ENCODE measurements around the gene AFF1. TPM values are rescaled to one million over a fixed set of nuclear protein-coding genes. Genes with fewer than 3 reads are reported as not detected.

AFF1 gene
- total and polyA plus RNA-seq, 2 of the 4 experiments (the other 2 are of a cell fraction), result 7.0 to 9.6 TPM

DNA sequence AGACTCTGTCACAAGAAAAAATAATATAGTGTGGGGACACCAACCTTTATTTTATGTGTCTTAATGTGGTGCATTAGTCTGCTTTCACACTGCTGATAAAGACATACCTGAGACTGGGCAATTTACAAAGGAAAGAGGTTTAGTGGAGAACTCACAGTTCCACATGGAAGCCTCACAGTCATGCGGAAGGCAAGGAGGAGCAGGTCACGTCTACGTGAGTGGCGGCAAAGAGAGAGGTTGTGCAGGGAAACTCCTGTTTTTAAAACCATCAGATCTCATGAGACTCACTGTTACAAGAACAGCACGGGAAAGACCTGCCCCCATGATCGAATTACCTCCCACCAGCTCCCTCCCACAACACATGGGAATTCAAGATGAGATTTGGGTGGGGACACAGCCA is 130.2 kb downstream of the AFF1 start:
- H3K36me3 ChIP-seq (ENCODE audit: control insufficient read depth, insufficient read depth, low read length), result no peaks in the 10 kb centered on the region; the same call in 1 of the 2 replicates
- DNase-seq (no peak), ATAC-seq (ENCODE audit: low read depth) (no peak)
- intact Hi-C loops (cut with micrococcal nuclease), result no loop called here
- no peak overlapping the region for H4K91ac ChIP-seq (ENCODE audit: insufficient read depth, low read depth, low read length)
- no peak overlapping the region for H3K27ac ChIP-seq (ENCODE audit: insufficient read depth, low read length)
- H3K9ac ChIP-seq (ENCODE audit: low read depth, low read length), result no peak overlapping the region
- POLR2A ChIA-PET (ENCODE audit: unreplicated experiment), result no interaction called here
- no peak overlapping the region for H4K8ac ChIP-seq (ENCODE audit: low read depth in 2 of 2, low read length in 2 of 2)
- TF ChIP-seq NFE2L2 (IDR thresholded peaks at IDR 0.05; ENCODE audit: low read depth, low read length), result no peak
- no peak for TF ChIP-seq FOS (IDR thresholded peaks at IDR 0.05; ENCODE audit: low read depth, low read length)
- TF ChIP-seq RCOR1 (IDR thresholded peaks at IDR 0.05; ENCODE audit: insufficient replicate concordance, low read length), result no peak
- TF ChIP-seq, protein P1, sequence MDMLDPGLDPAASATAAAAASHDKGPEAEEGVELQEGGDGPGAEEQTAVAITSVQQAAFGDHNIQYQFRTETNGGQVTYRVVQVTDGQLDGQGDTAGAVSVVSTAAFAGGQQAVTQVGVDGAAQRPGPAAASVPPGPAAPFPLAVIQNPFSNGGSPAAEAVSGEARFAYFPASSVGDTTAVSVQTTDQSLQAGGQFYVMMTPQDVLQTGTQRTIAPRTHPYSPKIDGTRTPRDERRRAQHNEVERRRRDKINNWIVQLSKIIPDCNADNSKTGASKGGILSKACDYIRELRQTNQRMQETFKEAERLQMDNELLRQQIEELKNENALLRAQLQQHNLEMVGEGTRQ (IDR thresholded peaks at IDR 0.05; ENCODE audit: low read depth, low read length), result no peak
- no peak for TF ChIP-seq BHLHE40 (IDR thresholded peaks at IDR 0.05; ENCODE audit: low read depth, low read length)
- no peak for TF ChIP-seq RFX5 (IDR thresholded peaks at IDR 0.05; ENCODE audit: low read depth, low read length)
- TF ChIP-seq SMC3 (IDR thresholded peaks at IDR 0.05; ENCODE audit: low read depth, low read length), result no peak
- TF ChIP-seq, protein P2, sequence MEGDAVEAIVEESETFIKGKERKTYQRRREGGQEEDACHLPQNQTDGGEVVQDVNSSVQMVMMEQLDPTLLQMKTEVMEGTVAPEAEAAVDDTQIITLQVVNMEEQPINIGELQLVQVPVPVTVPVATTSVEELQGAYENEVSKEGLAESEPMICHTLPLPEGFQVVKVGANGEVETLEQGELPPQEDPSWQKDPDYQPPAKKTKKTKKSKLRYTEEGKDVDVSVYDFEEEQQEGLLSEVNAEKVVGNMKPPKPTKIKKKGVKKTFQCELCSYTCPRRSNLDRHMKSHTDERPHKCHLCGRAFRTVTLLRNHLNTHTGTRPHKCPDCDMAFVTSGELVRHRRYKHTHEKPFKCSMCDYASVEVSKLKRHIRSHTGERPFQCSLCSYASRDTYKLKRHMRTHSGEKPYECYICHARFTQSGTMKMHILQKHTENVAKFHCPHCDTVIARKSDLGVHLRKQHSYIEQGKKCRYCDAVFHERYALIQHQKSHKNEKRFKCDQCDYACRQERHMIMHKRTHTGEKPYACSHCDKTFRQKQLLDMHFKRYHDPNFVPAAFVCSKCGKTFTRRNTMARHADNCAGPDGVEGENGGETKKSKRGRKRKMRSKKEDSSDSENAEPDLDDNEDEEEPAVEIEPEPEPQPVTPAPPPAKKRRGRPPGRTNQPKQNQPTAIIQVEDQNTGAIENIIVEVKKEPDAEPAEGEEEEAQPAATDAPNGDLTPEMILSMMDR (conservative IDR thresholded peaks at IDR 0.05; ENCODE audit: low read depth, low read length), result no peak
- TF ChIP-seq RAD21 (IDR thresholded peaks at IDR 0.05; ENCODE audit: low read length), result no peak
- no peak for TF ChIP-seq MXI1 (IDR thresholded peaks at IDR 0.05; ENCODE audit: borderline replicate concordance, low read depth, low read length)
- no peak for TF ChIP-seq CEBPB (IDR thresholded peaks at IDR 0.05; ENCODE audit: low read depth, low read length)
- TF ChIP-seq, protein P3, sequence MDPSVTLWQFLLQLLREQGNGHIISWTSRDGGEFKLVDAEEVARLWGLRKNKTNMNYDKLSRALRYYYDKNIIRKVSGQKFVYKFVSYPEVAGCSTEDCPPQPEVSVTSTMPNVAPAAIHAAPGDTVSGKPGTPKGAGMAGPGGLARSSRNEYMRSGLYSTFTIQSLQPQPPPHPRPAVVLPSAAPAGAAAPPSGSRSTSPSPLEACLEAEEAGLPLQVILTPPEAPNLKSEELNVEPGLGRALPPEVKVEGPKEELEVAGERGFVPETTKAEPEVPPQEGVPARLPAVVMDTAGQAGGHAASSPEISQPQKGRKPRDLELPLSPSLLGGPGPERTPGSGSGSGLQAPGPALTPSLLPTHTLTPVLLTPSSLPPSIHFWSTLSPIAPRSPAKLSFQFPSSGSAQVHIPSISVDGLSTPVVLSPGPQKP (IDR thresholded peaks at IDR 0.05; ENCODE audit: borderline replicate concordance, low read depth, low read length), result no peak
- no peak for TF ChIP-seq MAFK (IDR thresholded peaks at IDR 0.05; ENCODE audit: low read depth, low read length)
- H3K56ac ChIP-seq (ENCODE audit: extremely low read depth, insufficient read depth, low read length), result no peak overlapping the region
- peaks cover 11% of the 10 kb centered on the region for H3K9me1 ChIP-seq (ENCODE audit: insufficient read depth, low read length)
- no CpG with 5 or more reads among the region's 6 CpGs for WGBS, 2 experiments (ENCODE audit: extremely low coverage in 2 of 2, insufficient read length in 1 of 2)
- no peak overlapping the region for H3K4me3 ChIP-seq (ENCODE audit: insufficient read depth, low read depth, low read length)
- peaks cover 29 to 43% of the 10 kb centered on the region in 2 experiments for H3K79me1 ChIP-seq (ENCODE audit: low read depth in 1 of 2, low read length in 2 of 2)
- in situ Hi-C loops (cut with MboI; ENCODE audit: low sequenced_read_pairs), result no loop called here
- H3K9me3 ChIP-seq (ENCODE audit: control insufficient read depth, insufficient read depth, low read length), result no peaks in the 10 kb centered on the region
- H2BK20ac ChIP-seq (ENCODE audit: low read depth, low read length), result no peak overlapping the region
- no peak overlapping the region for H2AFZ ChIP-seq (replicated peaks; ENCODE audit: low read length, poor library complexity)
- H3K4me1 ChIP-seq (ENCODE audit: control insufficient read depth, insufficient read depth, low read length), result peaks cover 4% of the 10 kb centered on the region
- no peak overlapping the region for H2AK5ac ChIP-seq (ENCODE audit: low read depth, low read length)
- H3K14ac ChIP-seq (replicated peaks; ENCODE audit: low read depth, low read length), result no peak overlapping the region
- no peak overlapping the region for H3K23ac ChIP-seq (ENCODE audit: low read depth, low read length)
- no peak overlapping the region for H3K18ac ChIP-seq (ENCODE audit: low read depth, low read length)
- no peak overlapping the region for H2BK15ac ChIP-seq (ENCODE audit: low read depth, low read length)
- no peak overlapping the region for H2BK120ac ChIP-seq (ENCODE audit: low read depth, low read length)
- dilution Hi-C loops (cut with HindIII; ENCODE audit: low sequenced_read_pairs, unreplicated experiment), result no loop called here
- H3K27me3 ChIP-seq (ENCODE audit: control insufficient read depth, insufficient read depth, low read length), result no peaks in the 10 kb centered on the region
- CTCF ChIA-PET, result no interaction called here
- H4K5ac ChIP-seq (ENCODE audit: low read depth, low read length), result no peak overlapping the region
- no peak overlapping the region for H3K4ac ChIP-seq (ENCODE audit: low read depth, low read length)
- no TSS peak for BruUV-seq (replicated peaks)
- H3K4me2 ChIP-seq (ENCODE audit: low read depth, low read length), result no peak overlapping the region
- H2AK9ac ChIP-seq (replicated peaks; ENCODE audit: low read depth, low read length, poor library complexity), result no peak overlapping the region
- H4K20me1 ChIP-seq (ENCODE audit: insufficient read depth, low read length), result peaks cover 35% of the 10 kb centered on the region
- H2BK5ac ChIP-seq (ENCODE audit: low read depth, low read length, poor library complexity, severe bottlenecking), result no peak overlapping the region

Measured in IMR-90 (cell line).